ENCODE measurements around the gene TPRG1L. TPM values are rescaled to one million over a fixed set of nuclear protein-coding genes. Genes with fewer than 3 reads are reported as not detected.

Gene TPRG1L
- total and polyA plus RNA-seq, 10 of the 15 experiments (the other 5 are each of a cell fraction or from before 2014, with no cell fraction given), result 1.5 to 16.5 (median 8.0) TPM

- H3K9ac ChIP-seq (ENCODE audit: control insufficient read depth, insufficient read depth, low read length), result no peak overlapping the region
- TF ChIP-seq BRCA1 (IDR thresholded peaks at IDR 0.05; ENCODE audit: low read depth, low read length), result no peak
- TF ChIP-seq E4F1 (IDR thresholded peaks at IDR 0.05; ENCODE audit: borderline replicate concordance, partially characterized antibody), result no peak
- TF ChIP-seq BCL3 (IDR thresholded peaks at IDR 0.05; ENCODE audit: borderline replicate concordance, insufficient read depth, low read depth, low read length, poor library complexity, severe bottlenecking), result no peak
- TF ChIP-seq TARDBP (IDR thresholded peaks at IDR 0.05; ENCODE audit: borderline replicate concordance), result no peak
- TF ChIP-seq CEBPZ (IDR thresholded peaks at IDR 0.05; ENCODE audit: low read depth, low read length), result no peak
- TF ChIP-seq NFYB (IDR thresholded peaks at IDR 0.05; ENCODE audit: insufficient read depth, low read depth, low read length), result no peak
- TF ChIP-seq NFXL1 (IDR thresholded peaks at IDR 0.05; ENCODE audit: borderline replicate concordance), result no peak
- no peak for TF ChIP-seq FOXM1 (IDR thresholded peaks at IDR 0.05; ENCODE audit: low read depth, low read length)
- no peak for TF ChIP-seq ZNF592 (IDR thresholded peaks at IDR 0.05)
- no peak for TF ChIP-seq GABPA (IDR thresholded peaks at IDR 0.05; ENCODE audit: low read depth)
- no peak for TF ChIP-seq ZNF622 (IDR thresholded peaks at IDR 0.05)
- TF ChIP-seq STAT1 (conservative IDR thresholded peaks at IDR 0.05), result no peak
- TF ChIP-seq NR2C1 (IDR thresholded peaks at IDR 0.05), result no peak
Measured at GRCh38 chr1:3639397-3639911, 14.6 kb downstream of the TPRG1L start.

More at GRCh38 chr1:3639397-3639911, 14.6 kb downstream of the TPRG1L start:
- Histone ChIP-seq H3K4me2 (ENCODE audit: control insufficient read depth, insufficient read depth) (no peak overlapping the region), H3K36me3 (ENCODE audit: control insufficient read depth in 2 of 2, insufficient read depth in 2 of 2, low read length in 1 of 2) (peaks cover 13 to 15% of the 10 kb centered on the region in 2 experiments; a peak in 3 of 4 replicates), H4K20me1 (ENCODE audit: control insufficient read depth, insufficient read depth) (no peaks in the 10 kb centered on the region), H3K27ac (ENCODE audit: control insufficient read depth, insufficient read depth) (no peak overlapping the region), H3K79me2 (ENCODE audit: control insufficient read depth, insufficient read depth, low read length) (no peaks in the 10 kb centered on the region), H3K4me3 (no peak overlapping the region), H3K27me3 (replicated peaks in 1 of 2; ENCODE audit: control insufficient read depth in 2 of 2, insufficient read depth in 2 of 2, low read length in 1 of 2) (no peaks in the 10 kb centered on the region), H3K9me3 (replicated peaks; ENCODE audit: control insufficient read depth, insufficient read depth, low read length) (no peaks in the 10 kb centered on the region), H2AFZ (ENCODE audit: control insufficient read depth, low read depth, low read length) (no peak overlapping the region), H3K4me1 (ENCODE audit: control insufficient read depth, insufficient read depth, low read length) (no peaks in the 10 kb centered on the region)
- RAD21 ChIA-PET (ENCODE audit: unreplicated experiment), result no interaction called here
- BruUV-seq (replicated peaks), result no TSS peak
- POLR2A ChIA-PET, result no interaction called here
- intact Hi-C loops (cut with micrococcal nuclease; ENCODE audit: unreplicated experiment), result no loop called here
- CTCF ChIA-PET, result interaction anchor here (0.7 to 1.4 kb wide), 2 partner anchors 20 kb away, joined by 4 read pairs; no protein-coding TSS in a partner anchor
- in situ Hi-C loops (cut with MboI), result no loop called here
- FAIRE-seq (no peak), ATAC-seq (no peak), DNase-seq (ENCODE audit: low read depth, low spot score) (no peak)
- SMC1A ChIA-PET (ENCODE audit: uncharacterized antibody, unreplicated experiment), result interaction anchor here (0.9 kb wide), 1 partner anchor 12 kb away, joined by 3 read pairs; no protein-coding TSS in a partner anchor
- over 99% methylated on average over 23 of the region's 23 CpGs for WGBS (ENCODE audit: insufficient coverage, insufficient replicate concordance, low lambda C conversion rate, missing lambda C conversion rate)

All from GM12878 (cell line).